ENCODE data around the gene CDX4.
"Not testable (repeated sequence)": the region's sequence is repeated elsewhere in the genome, so short reads cannot be mapped to it uniquely, and the experiment has no call there.

CDX4 gene

DNA sequence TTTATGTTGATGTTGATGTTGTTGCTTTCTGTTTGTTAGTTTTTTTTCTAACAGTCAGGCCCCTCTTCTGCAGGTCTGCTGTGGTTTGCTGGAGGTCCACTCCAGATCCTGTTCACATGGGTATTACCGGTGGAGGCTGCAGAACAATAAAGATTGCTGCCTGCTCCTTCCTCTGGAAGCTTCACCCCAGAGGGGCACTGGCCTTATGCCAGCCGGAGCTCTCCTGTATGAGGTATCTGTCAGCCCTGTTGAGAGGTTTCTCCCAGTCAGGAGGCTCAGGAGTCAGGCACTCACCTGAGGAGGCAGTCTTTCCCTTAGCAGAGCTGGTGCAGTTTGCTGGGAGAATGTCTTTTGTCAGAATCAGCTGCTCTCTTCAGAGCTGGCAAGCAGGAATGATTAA, 34.7 kb downstream of the CDX4 start:
- no peak overlapping the region for H3K27ac ChIP-seq
- H3K9me3 ChIP-seq: no peaks in the 10 kb centered on the region
- H3K4me1 ChIP-seq (ENCODE audit: control insufficient read depth in 1 of 2, insufficient read depth in 1 of 2, low read depth in 1 of 2, low read length in 1 of 2): no peaks in the 10 kb centered on the region
- no peak overlapping the region for H3K4me3 ChIP-seq (ENCODE audit: low read depth in 1 of 2, low read length in 1 of 2)
- no peaks in the 10 kb centered on the region for H3K27me3 ChIP-seq
- TF ChIP-seq, protein P1, sequence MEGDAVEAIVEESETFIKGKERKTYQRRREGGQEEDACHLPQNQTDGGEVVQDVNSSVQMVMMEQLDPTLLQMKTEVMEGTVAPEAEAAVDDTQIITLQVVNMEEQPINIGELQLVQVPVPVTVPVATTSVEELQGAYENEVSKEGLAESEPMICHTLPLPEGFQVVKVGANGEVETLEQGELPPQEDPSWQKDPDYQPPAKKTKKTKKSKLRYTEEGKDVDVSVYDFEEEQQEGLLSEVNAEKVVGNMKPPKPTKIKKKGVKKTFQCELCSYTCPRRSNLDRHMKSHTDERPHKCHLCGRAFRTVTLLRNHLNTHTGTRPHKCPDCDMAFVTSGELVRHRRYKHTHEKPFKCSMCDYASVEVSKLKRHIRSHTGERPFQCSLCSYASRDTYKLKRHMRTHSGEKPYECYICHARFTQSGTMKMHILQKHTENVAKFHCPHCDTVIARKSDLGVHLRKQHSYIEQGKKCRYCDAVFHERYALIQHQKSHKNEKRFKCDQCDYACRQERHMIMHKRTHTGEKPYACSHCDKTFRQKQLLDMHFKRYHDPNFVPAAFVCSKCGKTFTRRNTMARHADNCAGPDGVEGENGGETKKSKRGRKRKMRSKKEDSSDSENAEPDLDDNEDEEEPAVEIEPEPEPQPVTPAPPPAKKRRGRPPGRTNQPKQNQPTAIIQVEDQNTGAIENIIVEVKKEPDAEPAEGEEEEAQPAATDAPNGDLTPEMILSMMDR (IDR thresholded peaks at IDR 0.05): no peak
- H3K36me3 ChIP-seq: no peaks in the 10 kb centered on the region

DNA sequence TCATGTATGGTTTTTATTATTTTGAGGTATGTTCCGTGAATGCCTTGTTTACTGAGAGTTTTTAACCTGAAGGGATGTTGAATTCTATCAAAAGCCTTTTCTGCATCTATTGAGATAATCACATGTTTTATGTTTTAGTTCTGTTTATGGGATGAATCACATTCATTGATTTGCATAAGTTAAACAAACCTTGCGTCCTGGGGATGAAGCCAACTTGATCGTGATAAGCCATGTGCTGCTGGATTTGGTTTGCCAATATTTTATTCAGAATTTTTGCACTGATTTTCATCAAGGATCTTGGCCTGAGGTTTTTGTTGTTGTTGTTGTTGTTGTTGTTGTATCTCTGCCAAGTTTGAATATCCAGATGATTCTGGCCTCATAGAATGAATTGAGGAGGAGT, 43.8 kb downstream of the CDX4 start:
- H3K9me3 ChIP-seq: no peaks in the 10 kb centered on the region
- no peaks in the 10 kb centered on the region for H3K4me1 ChIP-seq (ENCODE audit: control insufficient read depth in 1 of 2, insufficient read depth in 1 of 2, low read depth in 1 of 2, low read length in 1 of 2)
- no peaks in the 10 kb centered on the region for H3K36me3 ChIP-seq
- H3K4me3 ChIP-seq (ENCODE audit: low read depth in 1 of 2, low read length in 1 of 2): no peak overlapping the region
- TF ChIP-seq, protein P1 (IDR thresholded peaks at IDR 0.05): no peak
- no peaks in the 10 kb centered on the region for H3K27me3 ChIP-seq
- no peak overlapping the region for H3K27ac ChIP-seq

DNA sequence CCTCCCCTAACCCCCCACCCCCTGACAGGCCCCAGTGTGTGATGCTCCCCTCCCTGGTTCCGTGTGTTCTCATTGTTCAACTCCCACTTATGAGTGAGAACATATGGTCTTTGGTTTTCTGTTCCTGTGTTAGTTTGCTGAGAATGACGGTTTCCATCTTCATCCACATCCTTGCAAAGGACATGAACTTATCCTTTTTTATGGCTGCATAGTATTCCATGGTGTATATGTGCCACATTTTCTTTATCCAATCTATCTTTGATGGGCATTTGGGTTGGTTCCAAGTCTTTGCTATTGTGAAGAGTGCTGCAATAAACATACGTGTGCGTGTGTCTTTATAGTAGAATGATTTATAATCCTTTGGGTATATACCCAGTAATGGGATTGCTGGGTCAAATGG, 45.3 kb downstream of the CDX4 start:
- not testable (repeated sequence) for H3K9me3 ChIP-seq; H3K27ac ChIP-seq; H3K4me3 ChIP-seq (ENCODE audit: low read depth in 1 of 2, low read length in 1 of 2); H3K27me3 ChIP-seq; H3K4me1 ChIP-seq (ENCODE audit: control insufficient read depth in 1 of 2, insufficient read depth in 1 of 2, low read depth in 1 of 2, low read length in 1 of 2); H3K36me3 ChIP-seq
